ENCODE data around the gene DCDC1. TPM values are rescaled to one million over a fixed set of nuclear protein-coding genes. Genes with fewer than 3 reads are reported as not detected.

The DCDC1 gene
- total RNA-seq, 4 donors from 2014 or later, result 0.32 TPM; not detected in 3

- H3K27ac ChIP-seq, result no peak overlapping the region
- in situ Hi-C loops (cut with MboI; ENCODE audit: low pct_ligation_motif_present in 1 of 4, low pct_unique_long_range_greater_than_20kb in 1 of 4, low sequenced_read_pairs in 3 of 4), result no loop called here
- intact Hi-C loops (cut with DNase I; ENCODE audit: low total_unique reads), result loop anchor here (5.0 kb wide), 1 partner anchor 1329 kb away; no protein-coding TSS in a partner anchor
- H3K27me3 ChIP-seq, result no peaks in the 10 kb centered on the region
- H3K4me3 ChIP-seq, result no peak overlapping the region
- H3K4me1 ChIP-seq, result no peaks in the 10 kb centered on the region
- H3K9me3 ChIP-seq, result no peaks in the 10 kb centered on the region
- TF ChIP-seq POLR2AphosphoS5 (IDR thresholded peaks at IDR 0.05) (no peak), POLR2A (IDR thresholded peaks at IDR 0.05) (no peak), EP300 (IDR thresholded peaks at IDR 0.05; ENCODE audit: low read depth) (no peak), CTCF (IDR thresholded peaks at IDR 0.05) (no peak)
- 34 to 37% methylated on average over 6 of the region's 6 CpGs for WGBS, 2 donors (ENCODE audit: low coverage in 1 of 2)
- no peak for DNase-seq
- no peaks in the 10 kb centered on the region for H3K36me3 ChIP-seq
Observed at GRCh38 chr11:31141789-31142188, 227.8 kb downstream of the DCDC1 start.

GRCh38 chr11:31139479-31139878 lies 230.1 kb downstream of the DCDC1 start:
- in situ Hi-C loops (cut with MboI; ENCODE audit: low pct_ligation_motif_present in 1 of 4, low pct_unique_long_range_greater_than_20kb in 1 of 4, low sequenced_read_pairs in 3 of 4) (no loop called here), intact Hi-C loops (cut with DNase I; ENCODE audit: low total_unique reads) (no loop called here)
- TF ChIP-seq POLR2A (IDR thresholded peaks at IDR 0.05) (no peak), CTCF (IDR thresholded peaks at IDR 0.05) (no peak), POLR2AphosphoS5 (IDR thresholded peaks at IDR 0.05) (no peak), EP300 (IDR thresholded peaks at IDR 0.05; ENCODE audit: low read depth) (no peak)
- Histone ChIP-seq H3K9me3 (no peaks in the 10 kb centered on the region), H3K4me3 (no peak overlapping the region), H3K36me3 (no peaks in the 10 kb centered on the region), H3K4me1 (no peaks in the 10 kb centered on the region), H3K27me3 (no peaks in the 10 kb centered on the region), H3K27ac (no peak overlapping the region)
- WGBS, 2 donors (ENCODE audit: low coverage in 1 of 2), result 52 to 58% methylated on average over 4 of the region's 4 CpGs
- no peak for DNase-seq

- in situ Hi-C loops (cut with MboI; ENCODE audit: low pct_ligation_motif_present in 1 of 4, low pct_unique_long_range_greater_than_20kb in 1 of 4, low sequenced_read_pairs in 3 of 4), result no loop called here
- TF ChIP-seq POLR2AphosphoS5 (IDR thresholded peaks at IDR 0.05) (no peak), EP300 (IDR thresholded peaks at IDR 0.05; ENCODE audit: low read depth) (no peak), POLR2A (IDR thresholded peaks at IDR 0.05) (no peak), CTCF (IDR thresholded peaks at IDR 0.05) (no peak)
- intact Hi-C loops (cut with DNase I; ENCODE audit: low total_unique reads), result no loop called here
Observed at GRCh38 chr11:31132531-31133421, 236.8 kb downstream of the DCDC1 start.

GRCh38 chr11:31131760-31132159 lies 237.8 kb downstream of the DCDC1 start:
- H3K4me3 ChIP-seq, result no peak overlapping the region
- H3K4me1 ChIP-seq, result no peaks in the 10 kb centered on the region
- TF ChIP-seq CTCF (IDR thresholded peaks at IDR 0.05), result no peak
- TF ChIP-seq POLR2A (IDR thresholded peaks at IDR 0.05), result no peak
- no peak for TF ChIP-seq POLR2AphosphoS5 (IDR thresholded peaks at IDR 0.05)
- TF ChIP-seq EP300 (IDR thresholded peaks at IDR 0.05; ENCODE audit: low read depth), result no peak
- no peak for DNase-seq
- intact Hi-C loops (cut with DNase I; ENCODE audit: low total_unique reads) (no loop called here), in situ Hi-C loops (cut with MboI; ENCODE audit: low pct_ligation_motif_present in 1 of 4, low pct_unique_long_range_greater_than_20kb in 1 of 4, low sequenced_read_pairs in 3 of 4) (no loop called here)
- no peaks in the 10 kb centered on the region for H3K36me3 ChIP-seq
- H3K27me3 ChIP-seq, result no peaks in the 10 kb centered on the region
- H3K27ac ChIP-seq, result no peak overlapping the region
- WGBS, 2 donors (ENCODE audit: low coverage in 1 of 2), result 30 to 67% methylated on average over 1 of the region's 1 CpG
- H3K9me3 ChIP-seq, result no peaks in the 10 kb centered on the region

More at GRCh38 chr11:31132531-31133421, 236.8 kb downstream of the DCDC1 start:
- H3K4me3 ChIP-seq, result no peak overlapping the region
- H3K36me3 ChIP-seq, result no peaks in the 10 kb centered on the region
- H3K9me3 ChIP-seq, result no peaks in the 10 kb centered on the region
- WGBS, 2 donors (ENCODE audit: low coverage in 1 of 2), result 73 to 80% methylated on average over 6 of the region's 6 CpGs
- no peak overlapping the region for H3K27ac ChIP-seq
- H3K27me3 ChIP-seq, result no peaks in the 10 kb centered on the region
- no peak for DNase-seq
- H3K4me1 ChIP-seq, result no peaks in the 10 kb centered on the region
